AG09319 (cell line): ENCODE data around the gene LPCAT3.

ENCODE experiments used
- DNase-seq: peaks from one replicate; pipeline ENCODE4 v3.0.0-alpha.2; 2010; ENCODE audit warnings: low read depth; ENCODE audit errors: extremely low read depth
- TF ChIP-seq, protein P1 (sequence below): IDR thresholded peaks from 2 replicates; pipeline ENCODE4 v1.5.1; 2011; ENCODE audit warnings: low read depth, mild to moderate bottlenecking, inconsistent platforms, low read length, moderate library complexity

LPCAT3 gene

DNA sequence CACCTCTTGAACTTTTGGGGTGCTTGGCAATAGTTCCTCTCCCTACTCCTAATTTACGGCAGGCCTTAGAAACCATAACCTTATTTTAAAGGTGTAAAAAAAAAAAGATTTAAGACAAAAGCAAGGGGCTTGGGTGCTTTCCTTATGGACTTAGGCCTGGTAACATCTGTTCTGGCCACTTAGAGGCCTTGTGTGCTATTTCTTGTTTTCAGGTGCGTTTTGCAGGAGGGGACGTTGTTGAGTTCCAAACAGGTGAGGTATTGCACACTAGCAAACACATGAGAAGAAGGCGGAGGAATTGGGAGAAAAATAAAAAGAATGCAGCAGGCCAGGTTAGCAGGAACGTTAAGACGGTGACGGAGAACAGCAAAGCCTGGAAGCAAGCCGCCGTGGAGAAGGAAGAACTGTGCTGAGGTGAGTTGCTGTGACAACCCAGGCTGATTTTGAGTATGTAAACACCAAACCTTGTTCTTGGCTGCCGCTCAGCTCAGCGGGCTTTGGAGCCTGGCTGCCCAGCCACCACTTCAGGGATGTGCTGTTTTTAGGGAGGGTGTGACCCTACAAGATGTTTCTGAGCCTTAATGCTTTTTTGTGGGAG lies 30.2 kb downstream of the LPCAT3 start:
- DNase-seq, result no peak
- TF ChIP-seq, protein P1, sequence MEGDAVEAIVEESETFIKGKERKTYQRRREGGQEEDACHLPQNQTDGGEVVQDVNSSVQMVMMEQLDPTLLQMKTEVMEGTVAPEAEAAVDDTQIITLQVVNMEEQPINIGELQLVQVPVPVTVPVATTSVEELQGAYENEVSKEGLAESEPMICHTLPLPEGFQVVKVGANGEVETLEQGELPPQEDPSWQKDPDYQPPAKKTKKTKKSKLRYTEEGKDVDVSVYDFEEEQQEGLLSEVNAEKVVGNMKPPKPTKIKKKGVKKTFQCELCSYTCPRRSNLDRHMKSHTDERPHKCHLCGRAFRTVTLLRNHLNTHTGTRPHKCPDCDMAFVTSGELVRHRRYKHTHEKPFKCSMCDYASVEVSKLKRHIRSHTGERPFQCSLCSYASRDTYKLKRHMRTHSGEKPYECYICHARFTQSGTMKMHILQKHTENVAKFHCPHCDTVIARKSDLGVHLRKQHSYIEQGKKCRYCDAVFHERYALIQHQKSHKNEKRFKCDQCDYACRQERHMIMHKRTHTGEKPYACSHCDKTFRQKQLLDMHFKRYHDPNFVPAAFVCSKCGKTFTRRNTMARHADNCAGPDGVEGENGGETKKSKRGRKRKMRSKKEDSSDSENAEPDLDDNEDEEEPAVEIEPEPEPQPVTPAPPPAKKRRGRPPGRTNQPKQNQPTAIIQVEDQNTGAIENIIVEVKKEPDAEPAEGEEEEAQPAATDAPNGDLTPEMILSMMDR, result no peak

DNA sequence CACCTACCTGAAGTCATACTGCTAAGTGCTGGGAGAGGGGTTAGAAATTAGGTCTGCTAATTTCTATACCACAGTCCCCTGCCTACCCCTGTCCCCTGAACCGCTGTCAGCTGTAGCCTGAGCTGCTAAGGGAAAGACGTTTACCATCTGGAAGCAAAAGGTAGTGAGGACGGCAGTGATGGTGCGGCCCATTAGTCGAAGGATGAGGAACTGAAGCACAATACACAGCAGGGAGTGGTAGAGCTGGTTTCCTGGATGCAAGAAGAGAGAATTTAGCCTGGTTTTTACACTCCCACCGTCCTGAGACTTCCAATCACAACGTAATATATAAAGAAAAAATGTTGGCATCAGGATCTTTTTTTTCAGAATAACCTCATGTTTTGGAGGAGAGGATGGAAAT lies 35.7 kb downstream of the LPCAT3 start:
- TF ChIP-seq, protein P1, result no peak
- no peak for DNase-seq

DNA sequence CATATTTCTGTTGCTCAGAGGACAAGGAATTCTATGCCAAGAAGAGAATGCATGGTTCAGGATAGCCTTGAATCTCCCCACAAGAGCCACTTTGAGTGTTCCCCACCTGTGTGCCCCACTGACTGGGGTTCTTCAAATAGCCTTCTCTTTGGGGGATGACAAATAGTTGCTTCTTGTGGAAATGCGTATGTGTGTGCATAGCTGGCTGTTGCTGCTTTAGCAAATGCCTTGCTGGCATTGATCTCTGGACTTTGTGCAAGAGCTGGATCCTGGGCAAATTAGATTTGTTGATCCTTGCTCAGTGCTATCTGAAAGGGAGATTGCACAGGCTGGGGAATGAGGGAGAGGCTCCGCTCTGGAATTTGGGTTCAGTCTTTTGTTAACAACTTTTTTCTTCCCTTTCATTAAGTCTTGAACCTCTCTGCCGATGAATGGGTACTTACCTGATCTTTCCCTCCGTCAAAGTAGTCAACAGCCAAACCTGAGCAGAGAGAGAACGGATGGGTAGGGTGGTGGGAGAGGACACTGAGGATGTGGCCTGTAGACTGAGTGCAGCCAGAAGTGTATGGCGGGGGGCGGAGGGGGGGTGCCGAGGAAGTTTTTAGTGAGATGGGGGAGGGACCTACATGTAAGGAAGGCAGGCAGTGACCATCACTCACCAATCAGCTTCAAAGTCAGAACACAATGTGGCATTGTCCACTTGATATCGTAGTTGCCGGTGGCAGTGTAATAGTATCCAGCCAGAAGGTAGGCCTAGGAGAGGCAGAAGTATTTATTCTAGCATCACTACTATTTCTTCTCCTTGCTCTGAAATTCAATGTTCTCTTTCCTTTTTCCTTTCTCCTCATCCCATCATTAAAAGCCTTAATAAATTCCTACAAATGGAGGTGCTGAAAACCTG lies 36.9 kb downstream of the LPCAT3 start:
- DNase-seq, result no peak
- TF ChIP-seq, protein P1, result no peak

DNA sequence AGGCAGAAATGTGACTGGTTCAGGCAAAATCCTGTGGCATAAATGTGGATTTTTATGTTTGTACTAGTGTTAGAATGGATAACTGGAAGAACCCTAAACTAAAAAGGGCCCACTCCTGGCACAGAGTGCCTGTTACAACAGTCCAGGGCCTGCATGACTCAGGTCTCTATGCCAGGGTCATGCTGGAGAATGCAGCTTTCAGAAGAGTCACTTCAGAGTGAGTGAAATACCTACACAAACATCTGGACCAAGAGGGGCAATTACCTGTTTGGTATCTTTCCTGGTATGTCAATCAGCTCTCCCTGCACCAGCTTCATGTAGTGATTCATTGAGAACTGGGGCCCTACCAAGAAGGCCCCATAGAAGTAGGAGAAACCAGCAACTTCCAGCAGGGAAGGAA lies 37.5 kb downstream of the LPCAT3 start:
- no peak for DNase-seq
- TF ChIP-seq, protein P1, result no peak

DNA sequence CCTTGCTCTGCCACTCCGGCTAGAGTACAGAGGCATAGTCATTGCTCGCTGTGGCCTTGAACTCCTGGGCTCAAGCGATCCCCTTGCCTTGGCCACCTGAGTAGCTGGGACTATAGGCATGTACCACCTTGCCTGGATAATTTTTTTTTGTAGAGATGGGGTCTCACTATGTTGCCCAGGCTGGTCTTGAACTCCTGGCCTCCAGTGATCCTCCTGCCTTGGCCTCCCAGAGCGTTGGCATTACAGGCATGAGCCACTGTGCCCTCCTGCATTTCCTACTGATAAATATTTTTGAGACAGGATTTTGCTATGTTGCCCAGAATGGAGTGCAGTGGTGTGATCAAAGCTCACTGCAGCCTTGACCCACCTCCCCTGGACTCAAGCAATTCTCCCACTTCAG lies 38.2 kb downstream of the LPCAT3 start:
- DNase-seq, result no peak
- TF ChIP-seq, protein P1, result no peak

DNA sequence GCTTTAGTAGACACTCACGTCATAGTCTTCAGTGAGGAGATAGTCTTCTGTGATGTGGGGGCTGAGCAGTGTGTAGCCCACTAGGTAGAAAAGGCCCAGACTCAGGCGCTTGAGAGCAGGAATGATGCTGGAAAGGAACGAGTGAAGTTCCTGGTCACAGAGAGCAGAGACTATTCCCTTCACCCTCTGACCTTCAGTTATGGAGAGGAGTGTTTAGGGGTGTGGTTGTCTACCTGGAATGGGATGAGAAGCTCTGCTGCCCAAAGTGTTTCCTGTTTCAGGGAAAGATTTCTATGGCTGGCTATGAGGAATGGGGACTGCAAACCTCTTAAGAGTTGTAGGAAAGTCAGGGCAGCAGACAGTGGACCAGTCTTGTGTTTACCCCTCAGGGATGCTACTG lies 38.8 kb downstream of the LPCAT3 start:
- DNase-seq, result no peak
- TF ChIP-seq, protein P1, result no peak

DNA sequence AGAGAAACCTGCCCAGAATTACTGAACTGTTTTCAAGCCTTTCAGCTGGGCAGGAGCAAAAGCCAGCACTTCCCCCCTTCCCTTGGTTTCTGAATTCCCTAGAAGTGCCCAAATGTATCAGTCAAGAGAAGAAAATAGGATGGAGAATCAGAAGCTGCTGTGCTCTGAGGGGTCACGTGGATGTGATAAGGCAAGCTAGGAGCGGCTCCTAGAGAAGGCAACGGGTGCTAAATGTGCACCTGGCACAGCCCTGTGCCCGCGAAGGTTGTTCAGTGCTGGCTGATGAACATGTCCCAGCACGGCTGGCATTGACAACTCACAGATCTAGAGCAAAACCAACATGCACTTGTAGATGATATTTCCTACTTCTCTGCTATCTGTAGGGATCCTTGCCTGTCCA lies 39.3 kb downstream of the LPCAT3 start:
- TF ChIP-seq, protein P1, result no peak
- DNase-seq, result no peak
